ENCODE results near the gene EFCAB6.

Gene EFCAB6

GRCh38 chr22:43481568-43482317 lies 330.4 kb downstream of the EFCAB6 start:
- TF ChIP-seq EZH2 (IDR thresholded peaks at IDR 0.05; ENCODE audit: borderline replicate concordance, low read depth, low read length, severe bottlenecking) = no peak
- peak; percentile 52 for TF ChIP-seq CTCF (IDR thresholded peaks at IDR 0.05; ENCODE audit: borderline replicate concordance, extremely low read depth, low read length, poor library complexity, severe bottlenecking)
- H3K79me2 ChIP-seq (ENCODE audit: insufficient read depth, low read length) = no peaks in the 10 kb centered on the region
- H3K9me3 ChIP-seq (ENCODE audit: insufficient read depth, low read length, severe bottlenecking) = no peaks in the 10 kb centered on the region
- H3K36me3 ChIP-seq (ENCODE audit: insufficient read depth, low read length) = no peaks in the 10 kb centered on the region
- H3K4me2 ChIP-seq (ENCODE audit: insufficient read depth, low read length) = no peak overlapping the region
- H2AFZ ChIP-seq (ENCODE audit: low read depth, low read length) = no peak overlapping the region
- no peaks in the 10 kb centered on the region for H3K4me1 ChIP-seq (ENCODE audit: insufficient read depth, low read length)
- H3K27ac ChIP-seq (ENCODE audit: low read length) = no peak overlapping the region
- peak; percentile 17 for DNase-seq
- H3K27me3 ChIP-seq (ENCODE audit: insufficient read depth, low read length, poor library complexity) = no peaks in the 10 kb centered on the region
- H4K20me1 ChIP-seq (ENCODE audit: insufficient read depth, low read length) = no peaks in the 10 kb centered on the region; the same call in 1 of the 2 replicates
- no peak overlapping the region for H3K9ac ChIP-seq (ENCODE audit: low read depth, low read length)
- ATAC-seq (ENCODE audit: insufficient read depth, low read depth) = no peak; the same call in 2 of the 3 replicates
- H3K4me3 ChIP-seq (ENCODE audit: low read depth in 1 of 2, low read length in 2 of 2) = no peak overlapping the region

GRCh38 chr22:43479962-43480361 lies 332.1 kb downstream of the EFCAB6 start:
- no peaks in the 10 kb centered on the region for H3K36me3 ChIP-seq (ENCODE audit: insufficient read depth, low read length)
- H3K79me2 ChIP-seq (ENCODE audit: insufficient read depth, low read length) = no peaks in the 10 kb centered on the region
- DNase-seq = peak; percentile 7
- H3K9me3 ChIP-seq (ENCODE audit: insufficient read depth, low read length, severe bottlenecking) = no peaks in the 10 kb centered on the region
- no peaks in the 10 kb centered on the region for H3K27me3 ChIP-seq (ENCODE audit: insufficient read depth, low read length, poor library complexity)
- no peaks in the 10 kb centered on the region; the same call in 1 of the 2 replicates for H4K20me1 ChIP-seq (ENCODE audit: insufficient read depth, low read length)
- no peak overlapping the region for H3K27ac ChIP-seq (ENCODE audit: low read length)
- TF ChIP-seq EZH2 (IDR thresholded peaks at IDR 0.05; ENCODE audit: borderline replicate concordance, low read depth, low read length, severe bottlenecking) (no peak), CTCF (IDR thresholded peaks at IDR 0.05; ENCODE audit: borderline replicate concordance, extremely low read depth, low read length, poor library complexity, severe bottlenecking) (no peak)
- no peak overlapping the region for H3K9ac ChIP-seq (ENCODE audit: low read depth, low read length)
- no peak overlapping the region for H3K4me2 ChIP-seq (ENCODE audit: insufficient read depth, low read length)
- H3K4me3 ChIP-seq (ENCODE audit: low read depth in 1 of 2, low read length in 2 of 2) = no peak overlapping the region
- H3K4me1 ChIP-seq (ENCODE audit: insufficient read depth, low read length) = no peaks in the 10 kb centered on the region
- no peak for ATAC-seq (ENCODE audit: insufficient read depth, low read depth)
- H2AFZ ChIP-seq (ENCODE audit: low read depth, low read length) = no peak overlapping the region

GRCh38 chr22:43479301-43479950 lies 332.7 kb downstream of the EFCAB6 start:
- no peak overlapping the region for H2AFZ ChIP-seq (ENCODE audit: low read depth, low read length)
- no peak for TF ChIP-seq EZH2 (IDR thresholded peaks at IDR 0.05; ENCODE audit: borderline replicate concordance, low read depth, low read length, severe bottlenecking)
- no peak for TF ChIP-seq CTCF (IDR thresholded peaks at IDR 0.05; ENCODE audit: borderline replicate concordance, extremely low read depth, low read length, poor library complexity, severe bottlenecking)
- no peaks in the 10 kb centered on the region for H3K27me3 ChIP-seq (ENCODE audit: insufficient read depth, low read length, poor library complexity)
- no peak overlapping the region for H3K4me3 ChIP-seq (ENCODE audit: low read depth in 1 of 2, low read length in 2 of 2)
- H3K9me3 ChIP-seq (ENCODE audit: insufficient read depth, low read length, severe bottlenecking) = no peaks in the 10 kb centered on the region
- H3K27ac ChIP-seq (ENCODE audit: low read length) = no peak overlapping the region
- ATAC-seq (ENCODE audit: insufficient read depth, low read depth) (no peak), DNase-seq (no peak)
- no peaks in the 10 kb centered on the region for H3K36me3 ChIP-seq (ENCODE audit: insufficient read depth, low read length)
- H4K20me1 ChIP-seq (ENCODE audit: insufficient read depth, low read length) = no peaks in the 10 kb centered on the region; the same call in 1 of the 2 replicates
- no peaks in the 10 kb centered on the region for H3K79me2 ChIP-seq (ENCODE audit: insufficient read depth, low read length)
- H3K4me2 ChIP-seq (ENCODE audit: insufficient read depth, low read length) = no peak overlapping the region
- H3K4me1 ChIP-seq (ENCODE audit: insufficient read depth, low read length) = no peaks in the 10 kb centered on the region
- no peak overlapping the region for H3K9ac ChIP-seq (ENCODE audit: low read depth, low read length)
